GM10266 (cell line): Measurements from ENCODE around the gene MYADML2.
"Not testable (repeated sequence)": the region's sequence is repeated elsewhere in the genome, so short reads cannot be mapped to it uniquely, and the experiment has no call there.

ENCODE experiments used
- DNase-seq: peaks from one replicate; pipeline ENCODE4 v3.0.0; 2012; ENCODE audit errors: extremely low spot score
- CTCF ChIP-seq: IDR thresholded peaks from 2 replicates; pipeline ENCODE4 v1.5.1; 2012; ENCODE audit warnings: mild to moderate bottlenecking, low read depth; ENCODE audit not compliant: control insufficient read depth, insufficient read depth; ENCODE audit errors: missing control alignments

Gene MYADML2

GRCh38 chr17:81983639-81984373 lies 36.8 kb upstream of the MYADML2 start:
- DNase-seq = no peak
- no peak for TF ChIP-seq CTCF

GRCh38 chr17:81983011-81983638 lies 36.1 kb upstream of the MYADML2 start:
- DNase-seq = no peak
- TF ChIP-seq CTCF = no peak

GRCh38 chr17:81981511-81981910 lies 34.5 kb upstream of the MYADML2 start:
- not testable (repeated sequence) for DNase-seq

GRCh38 chr17:81980707-81981343 lies 33.8 kb upstream of the MYADML2 start:
- no peak for TF ChIP-seq CTCF
- DNase-seq = no peak

GRCh38 chr17:81980122-81980521 lies 33.1 kb upstream of the MYADML2 start:
- DNase-seq = no peak
- TF ChIP-seq CTCF = no peak

- no peak for TF ChIP-seq CTCF
- no peak for DNase-seq
Observed at GRCh38 chr17:81978524-81979298, 31.7 kb upstream of the MYADML2 start.

GRCh38 chr17:81977211-81977808 lies 30.3 kb upstream of the MYADML2 start, which contains the start of gene ASPSCR1:
Gene ASPSCR1, plus strand, starts transcription at chr17:81977629. Its CDS starts 18 bp downstream, at chr17:81977647.
- TF ChIP-seq CTCF = no peak
- DNase-seq = peak; percentile 98
